GM18873 (cell line): Measurements from ENCODE around the gene SPTAN1.
"Not testable (repeated sequence)": the region's sequence is repeated elsewhere in the genome, so short reads cannot be mapped to it uniquely, and the experiment has no call there.

ENCODE experiments used
- ATAC-seq: cut with Tn5 transposase; IDR thresholded peaks from one replicate; pipeline ENCODE4 v1.9.1; 2021; ENCODE audit warnings: mild to moderate bottlenecking, moderate library complexity, moderate number of reproducible peaks; ENCODE audit not compliant: unreplicated experiment, low FRiP score

Gene SPTAN1

DNA sequence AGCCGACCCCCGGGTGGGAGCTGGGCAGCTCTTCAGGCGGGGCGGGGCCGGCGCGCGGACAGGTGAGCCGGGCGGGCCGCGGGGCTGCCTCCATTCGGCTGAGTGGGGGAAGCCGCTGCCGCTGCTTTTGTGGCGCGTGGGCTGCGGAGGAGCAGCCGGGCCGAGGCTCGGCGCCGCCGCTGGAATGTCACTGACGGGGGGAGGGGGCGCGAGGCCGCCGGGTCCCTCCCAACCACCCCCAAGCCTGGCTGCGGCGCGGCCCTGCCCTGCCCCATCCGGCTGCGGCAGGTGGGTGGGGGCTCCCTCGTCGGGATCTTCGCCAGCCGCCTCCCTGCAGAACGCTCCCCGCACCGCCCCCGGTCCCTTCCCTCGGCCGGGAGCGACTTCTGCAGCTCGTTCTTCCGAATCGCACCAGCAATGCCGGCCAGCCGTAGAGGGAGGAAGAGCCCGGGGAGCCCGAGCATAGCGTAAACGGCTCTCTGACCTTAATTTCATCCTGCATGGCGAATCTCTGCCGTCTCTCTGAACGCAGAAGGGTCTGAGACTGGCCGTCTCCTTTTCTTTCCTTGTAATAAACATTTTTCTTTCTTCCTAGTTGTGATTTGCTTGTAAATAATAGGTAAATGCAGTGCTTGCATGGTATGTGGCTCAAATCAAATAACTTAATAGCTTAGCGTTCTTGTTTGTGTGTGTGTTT is 505 bp downstream of the SPTAN1 start:
- ATAC-seq = peak; percentile 40

DNA sequence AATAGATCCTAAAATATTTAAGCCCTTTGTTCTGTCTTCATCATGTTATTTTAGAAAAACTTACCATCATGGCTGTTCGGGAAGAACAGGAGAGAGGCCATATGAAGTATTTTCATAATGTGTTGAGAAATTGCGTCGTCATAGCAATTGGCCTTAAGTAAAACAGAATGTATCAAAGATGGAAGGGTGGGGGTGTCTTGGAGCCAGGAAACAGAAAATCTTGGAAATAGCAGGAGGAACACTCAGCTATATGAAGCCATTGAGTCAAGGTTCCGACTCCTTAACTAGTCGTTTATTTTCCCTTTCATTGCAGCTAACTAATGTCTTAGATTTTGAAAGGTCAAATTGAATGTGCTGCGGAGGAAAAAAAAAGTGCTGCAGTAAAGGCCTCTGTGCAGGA is 1.3 kb downstream of the SPTAN1 start:
- ATAC-seq = no peak

DNA sequence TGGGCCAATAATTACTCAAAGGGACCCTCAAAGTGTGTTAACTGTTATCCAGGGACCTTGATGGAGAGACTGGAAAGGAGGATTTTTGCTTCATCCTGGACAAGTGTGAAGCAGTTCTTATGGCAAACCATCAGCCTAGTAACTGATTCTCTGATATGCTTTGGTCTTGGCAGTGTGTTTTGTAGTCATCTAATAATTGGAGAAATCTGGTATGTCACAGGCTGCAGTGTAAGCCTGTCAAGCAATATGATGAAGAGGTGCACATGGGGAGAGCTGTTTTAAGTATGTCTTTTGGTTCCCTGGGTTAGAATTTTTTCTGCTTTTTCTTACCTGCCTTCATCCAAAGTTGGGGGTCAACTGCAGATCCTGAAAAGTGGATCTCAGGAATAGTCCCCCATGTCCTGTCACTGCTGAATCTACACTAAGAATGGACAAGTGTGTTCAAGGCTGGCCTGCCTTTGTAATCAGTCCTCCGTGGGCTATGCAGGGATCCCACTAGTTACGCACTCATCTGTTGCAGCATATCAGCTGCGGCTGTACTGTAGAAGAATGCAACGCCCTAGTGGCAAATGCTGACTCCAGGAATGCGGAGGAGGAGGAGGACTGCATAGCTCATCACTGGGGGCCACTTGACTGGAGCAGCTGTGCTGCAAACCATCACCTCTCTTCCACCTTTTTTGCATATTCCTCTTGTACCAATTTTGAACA is 1.9 kb downstream of the SPTAN1 start:
- ATAC-seq = no peak

DNA sequence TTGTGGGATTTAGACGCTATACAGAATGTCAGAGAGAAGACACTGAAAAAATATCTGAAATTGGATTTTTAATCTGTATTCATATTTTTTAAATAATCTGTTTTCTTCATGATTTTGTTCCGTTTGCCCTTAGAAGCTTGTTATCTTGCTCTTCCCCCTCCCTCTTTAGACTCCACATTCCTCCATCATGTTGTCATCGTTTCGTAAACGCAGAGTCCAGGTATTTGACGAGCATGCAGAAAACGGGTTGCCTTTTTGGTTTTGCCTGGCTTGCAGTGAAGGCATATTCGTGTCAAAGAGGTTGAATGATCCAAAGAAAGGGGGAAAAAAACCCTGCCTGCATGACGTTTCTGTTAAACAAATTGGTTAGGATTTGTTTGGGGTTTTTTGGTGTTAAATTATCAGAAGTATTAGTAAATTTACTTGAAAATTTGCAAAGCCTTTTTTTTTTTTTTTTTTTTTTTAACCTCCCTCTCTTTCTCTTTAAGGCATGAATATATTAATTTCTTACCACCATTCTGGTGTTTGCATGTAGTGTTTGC is 2.9 kb downstream of the SPTAN1 start:
- no peak for ATAC-seq

DNA sequence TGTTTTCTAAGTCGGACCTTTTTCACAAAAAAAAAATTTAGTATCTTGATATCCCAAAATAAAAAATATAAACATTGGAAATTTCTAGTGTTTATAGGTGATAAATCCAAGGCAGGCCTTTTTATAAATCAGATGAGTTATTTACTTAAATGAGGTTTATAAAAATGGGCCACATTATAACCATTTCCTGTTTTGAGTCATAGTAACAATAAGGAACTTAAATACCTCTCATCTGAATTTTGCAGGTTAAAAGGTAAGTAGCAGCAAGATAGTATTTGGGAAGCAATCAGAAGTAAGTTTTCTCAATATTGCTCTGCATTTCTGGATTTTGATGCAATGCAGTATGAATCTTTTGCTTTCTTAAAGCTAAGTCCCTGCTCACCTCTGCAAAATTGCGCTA is 3.9 kb downstream of the SPTAN1 start:
- ATAC-seq = no peak

DNA sequence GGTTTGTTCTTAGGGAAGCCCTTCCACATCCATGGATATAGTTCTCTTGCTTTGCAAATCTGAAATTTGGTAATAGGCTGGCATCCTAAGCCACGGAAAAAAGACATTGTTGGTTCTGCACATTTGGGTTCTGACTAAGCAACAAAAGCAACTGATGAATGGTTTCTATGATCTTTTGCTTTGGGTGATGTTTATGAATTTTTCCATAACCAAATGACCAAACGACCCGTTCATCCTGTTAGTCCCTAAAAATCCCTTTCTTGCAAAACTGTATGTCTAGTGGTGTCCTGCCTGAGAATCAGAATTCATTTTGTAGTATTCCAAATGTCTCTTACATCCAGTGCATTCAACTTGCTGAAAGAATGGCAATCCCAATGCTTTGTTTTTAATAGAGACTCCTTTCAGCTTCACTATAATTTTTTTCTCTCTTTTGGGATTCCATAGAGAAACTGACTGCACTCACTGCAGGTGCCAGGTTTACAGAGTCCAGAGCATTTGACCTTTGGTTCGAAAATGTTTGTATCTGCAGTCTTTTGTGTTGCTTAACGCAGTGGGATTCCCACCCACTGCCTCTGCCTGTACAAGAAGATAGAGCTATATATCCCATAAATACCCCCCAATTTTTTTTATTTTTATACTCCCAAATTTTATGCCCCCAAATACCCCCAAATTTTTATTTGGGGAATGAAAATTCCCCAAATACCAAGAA is 4.7 kb downstream of the SPTAN1 start:
- ATAC-seq = no peak

DNA sequence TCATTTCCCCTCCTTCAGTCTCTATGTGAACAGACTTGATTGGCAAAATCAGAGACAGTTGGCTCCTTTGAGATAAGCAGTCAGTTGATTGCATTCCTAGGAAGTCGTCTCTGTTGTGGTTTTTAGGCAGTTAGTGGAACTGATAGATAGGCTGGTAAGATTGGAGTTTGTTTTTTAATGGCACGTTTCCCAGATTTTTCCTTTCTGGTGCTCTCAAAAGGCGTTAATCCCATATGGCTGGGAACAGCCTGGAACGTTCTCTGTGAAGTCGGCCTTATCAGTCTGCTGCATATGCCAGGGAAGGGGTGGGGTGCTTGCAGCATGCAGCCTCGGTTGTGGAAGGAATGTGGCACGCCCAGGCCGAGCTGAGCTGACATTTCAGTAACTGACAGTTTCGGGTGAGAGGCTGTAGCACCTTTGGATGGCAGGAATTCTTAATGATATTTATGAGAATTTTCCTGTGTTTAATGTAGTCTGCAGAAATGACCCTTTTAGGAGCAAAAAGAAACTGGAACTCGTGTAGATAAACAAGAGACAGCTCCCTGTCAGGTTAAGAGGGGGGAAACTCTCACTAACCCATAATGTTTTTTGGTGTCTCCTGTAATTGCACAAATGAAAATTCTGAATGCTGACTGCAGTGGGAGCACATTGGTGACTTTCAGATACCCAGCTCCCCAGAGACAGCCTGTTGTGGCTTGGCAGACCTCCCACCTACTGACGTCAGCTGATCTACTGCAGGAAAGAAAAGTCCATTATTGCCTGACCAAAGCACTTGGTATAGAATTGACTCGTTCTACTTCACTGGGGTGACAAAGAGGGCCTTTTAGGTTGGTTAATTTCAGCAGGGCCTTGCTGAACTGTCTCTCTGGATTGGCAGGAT is 6.3 kb downstream of the SPTAN1 start:
- ATAC-seq = no peak

DNA sequence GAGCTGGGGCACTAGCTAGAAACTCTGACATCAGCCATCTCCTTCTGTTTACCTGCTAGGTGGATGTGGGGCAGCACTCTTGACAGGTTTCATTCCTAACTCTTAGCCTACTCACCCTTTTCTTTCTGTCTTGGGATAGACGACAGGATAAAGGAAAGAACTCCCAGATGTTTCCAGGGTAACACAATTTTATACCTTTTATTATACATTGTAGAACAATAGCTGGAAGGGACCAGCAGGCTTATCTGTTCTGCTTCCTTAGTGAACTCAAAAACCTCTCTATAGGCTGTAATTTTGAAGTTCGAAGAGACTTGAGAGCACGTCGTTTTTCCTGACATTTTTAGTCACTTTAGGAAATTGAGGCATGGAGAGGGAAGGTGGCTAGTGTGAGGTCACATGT is 13.2 kb downstream of the SPTAN1 start:
- no peak for ATAC-seq

DNA sequence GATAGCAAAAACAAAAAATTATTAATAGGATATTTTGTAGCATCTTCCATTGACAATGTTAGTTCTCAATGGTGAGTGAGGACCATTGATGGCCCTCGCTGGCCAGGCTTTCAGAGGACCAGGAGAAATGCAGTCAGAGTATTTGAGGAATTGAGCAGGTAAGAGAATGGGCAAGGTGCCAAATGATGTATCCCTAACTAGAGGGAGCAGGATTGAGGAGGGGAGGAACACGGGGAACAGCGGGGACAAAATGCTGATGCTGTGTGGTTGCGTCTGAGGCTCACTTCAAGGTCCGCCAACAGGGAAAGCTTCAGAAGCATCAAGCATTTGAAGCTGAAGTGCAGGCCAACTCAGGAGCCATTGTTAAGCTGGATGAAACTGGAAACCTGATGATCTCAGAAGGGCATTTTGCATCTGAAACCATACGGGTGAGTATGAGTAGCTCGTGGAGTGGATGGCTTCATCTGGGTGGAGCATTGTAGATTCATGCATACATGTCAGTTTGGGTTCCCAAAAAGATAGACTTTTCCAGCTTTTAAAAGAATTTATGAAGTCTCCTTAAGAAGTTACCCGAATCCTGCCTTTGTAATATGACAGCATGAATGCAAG is 16.2 kb downstream of the SPTAN1 start:
- no peak for ATAC-seq

DNA sequence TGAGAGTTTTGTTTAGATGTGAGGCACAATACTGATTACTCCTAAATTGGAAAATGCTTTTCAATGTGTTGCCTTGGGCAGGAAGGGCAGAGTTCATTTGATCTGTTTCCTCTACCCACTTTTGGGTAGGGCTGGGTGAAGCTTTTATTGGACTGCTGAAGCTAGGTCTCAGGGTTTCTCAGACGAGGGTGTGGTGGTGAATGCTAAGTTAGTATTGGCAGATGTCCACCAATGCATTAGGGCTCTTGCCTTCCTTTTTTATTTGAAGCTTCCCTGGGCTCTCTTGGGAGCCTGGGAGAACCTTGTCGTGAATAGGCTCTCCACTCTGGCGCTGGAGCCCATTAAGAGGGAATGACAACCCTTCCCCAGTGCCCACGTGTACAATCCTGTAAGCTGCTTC is 23.1 kb downstream of the SPTAN1 start:
- ATAC-seq = no peak

DNA sequence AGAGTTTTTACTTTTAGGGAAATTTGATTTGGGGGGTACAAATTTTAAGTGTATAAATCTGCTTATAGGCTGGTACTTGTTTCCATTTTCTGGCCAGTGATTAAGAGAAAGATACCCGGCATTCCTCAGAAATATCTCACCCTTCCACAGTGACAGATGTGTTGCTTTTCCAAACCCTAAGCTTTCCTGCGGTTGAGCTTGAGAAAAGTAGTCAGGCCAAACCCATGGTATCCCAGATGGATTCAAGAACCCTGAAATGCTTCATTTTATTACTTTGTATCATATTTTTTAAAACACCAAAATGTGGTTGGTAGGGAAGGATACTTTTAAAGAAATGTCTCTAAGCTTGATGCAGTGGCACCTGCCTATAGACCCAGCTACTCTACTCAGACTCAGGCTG is 23.5 kb downstream of the SPTAN1 start:
- no peak for ATAC-seq

DNA sequence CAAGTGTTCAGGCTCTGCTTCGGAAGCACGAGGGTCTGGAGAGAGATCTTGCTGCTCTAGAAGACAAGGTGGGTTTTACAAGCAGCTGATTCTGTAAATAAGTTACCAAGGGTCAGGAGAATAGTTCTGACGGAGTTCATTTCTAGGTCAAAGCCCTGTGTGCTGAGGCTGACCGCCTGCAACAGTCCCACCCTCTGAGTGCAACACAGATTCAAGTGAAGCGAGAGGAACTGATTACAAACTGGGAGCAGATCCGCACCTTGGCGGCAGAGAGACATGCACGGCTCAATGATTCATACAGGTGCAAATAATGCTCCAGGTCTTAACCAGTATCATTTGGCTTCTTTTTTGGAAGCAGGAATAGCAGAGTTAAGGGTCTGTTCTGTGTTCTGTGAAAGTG is 24.8 kb downstream of the SPTAN1 start:
- no peak for ATAC-seq

DNA sequence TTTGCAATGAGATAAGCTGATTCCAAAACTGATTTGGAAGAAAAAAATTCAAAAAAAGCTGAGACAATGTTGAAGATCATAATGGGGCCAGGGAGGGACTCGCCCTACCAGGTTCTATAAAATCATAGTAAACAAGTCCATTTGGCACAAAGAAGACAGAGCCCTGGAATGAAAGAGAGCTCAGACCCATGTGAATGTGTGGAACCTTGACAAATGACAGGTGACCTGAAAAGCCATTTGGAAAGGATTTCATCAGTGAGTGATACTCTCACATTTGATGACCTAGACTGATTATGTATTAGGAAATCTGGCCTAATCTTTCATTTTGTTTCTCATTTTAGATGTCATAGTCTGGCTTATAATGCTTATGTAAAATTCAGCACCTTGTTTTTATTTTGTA is 26.8 kb downstream of the SPTAN1 start:
- no peak for ATAC-seq

DNA sequence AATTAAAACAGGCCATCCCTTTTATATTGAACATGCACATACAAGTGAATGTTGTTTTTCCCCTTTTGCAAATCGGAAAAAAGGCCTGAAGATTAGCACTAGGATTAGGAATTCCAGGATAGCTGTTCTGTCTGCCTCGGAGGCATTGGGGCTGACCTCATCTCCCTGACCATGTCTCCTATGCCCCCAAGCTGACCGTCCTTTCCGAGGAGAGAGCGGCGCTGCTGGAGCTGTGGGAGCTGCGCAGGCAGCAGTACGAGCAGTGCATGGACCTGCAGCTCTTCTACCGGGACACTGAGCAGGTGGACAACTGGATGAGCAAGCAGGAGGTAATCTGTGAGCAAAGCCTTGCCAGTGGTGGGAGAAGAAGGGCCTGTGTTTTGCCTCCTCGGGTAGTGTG is 28.3 kb downstream of the SPTAN1 start:
- ATAC-seq = no peak

DNA sequence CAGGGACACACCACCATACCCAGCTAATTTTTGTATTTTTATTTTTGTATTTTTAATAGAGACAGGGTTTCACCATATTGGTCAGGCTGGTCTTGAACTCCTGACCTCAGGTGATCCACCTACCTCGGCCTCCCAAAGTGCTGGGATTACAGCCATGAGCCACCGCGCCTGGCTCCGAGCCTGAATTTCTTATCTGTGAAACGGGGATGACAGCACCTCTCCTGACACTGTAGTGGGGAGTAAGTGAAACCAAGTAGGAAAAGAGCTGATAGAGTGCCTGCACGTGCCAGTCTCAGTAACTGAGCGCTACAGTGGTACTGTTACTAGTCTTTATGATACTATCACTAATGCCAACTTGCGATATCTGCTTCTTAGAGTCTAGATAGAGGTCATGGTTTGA is 32.8 kb downstream of the SPTAN1 start:
- not testable (repeated sequence) for ATAC-seq

DNA sequence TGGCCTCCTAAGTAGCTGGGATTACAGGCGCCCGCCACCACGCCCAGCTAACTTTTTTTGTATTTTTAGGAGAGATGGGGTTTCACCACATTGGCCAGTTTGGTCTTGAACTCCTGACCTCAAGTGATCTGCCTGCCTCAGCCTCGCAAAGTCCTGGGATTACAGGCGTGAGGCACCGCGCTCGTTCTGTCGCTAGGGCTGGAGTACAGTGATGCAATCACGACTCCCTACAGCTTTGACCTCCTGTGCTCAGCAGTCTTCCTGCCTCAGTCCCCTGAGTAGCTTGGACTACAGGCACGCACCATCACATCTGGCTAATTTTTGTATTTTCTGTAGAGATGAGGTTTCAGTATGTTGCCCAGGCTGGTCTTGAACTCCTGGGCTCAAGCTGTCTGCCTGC is 34.5 kb downstream of the SPTAN1 start:
- not testable (repeated sequence) for ATAC-seq

DNA sequence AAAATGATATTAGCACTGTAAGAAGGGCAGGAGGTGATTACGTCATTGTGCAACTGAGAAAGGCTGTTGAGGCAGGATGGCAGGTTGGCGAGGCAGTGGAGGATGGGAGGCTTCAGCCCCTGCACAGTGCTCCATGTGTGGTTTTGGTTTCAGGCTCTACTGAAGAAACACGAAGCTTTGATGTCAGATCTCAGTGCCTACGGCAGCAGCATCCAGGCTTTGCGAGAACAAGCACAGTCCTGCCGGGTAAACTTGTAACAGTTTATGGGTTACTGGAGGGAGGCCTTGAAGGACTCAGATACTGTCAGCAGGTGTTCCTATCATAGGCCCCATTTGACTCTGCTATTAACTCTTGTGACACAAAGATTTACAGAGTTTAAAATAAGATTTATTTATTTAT is 35.1 kb downstream of the SPTAN1 start:
- no peak for ATAC-seq

DNA sequence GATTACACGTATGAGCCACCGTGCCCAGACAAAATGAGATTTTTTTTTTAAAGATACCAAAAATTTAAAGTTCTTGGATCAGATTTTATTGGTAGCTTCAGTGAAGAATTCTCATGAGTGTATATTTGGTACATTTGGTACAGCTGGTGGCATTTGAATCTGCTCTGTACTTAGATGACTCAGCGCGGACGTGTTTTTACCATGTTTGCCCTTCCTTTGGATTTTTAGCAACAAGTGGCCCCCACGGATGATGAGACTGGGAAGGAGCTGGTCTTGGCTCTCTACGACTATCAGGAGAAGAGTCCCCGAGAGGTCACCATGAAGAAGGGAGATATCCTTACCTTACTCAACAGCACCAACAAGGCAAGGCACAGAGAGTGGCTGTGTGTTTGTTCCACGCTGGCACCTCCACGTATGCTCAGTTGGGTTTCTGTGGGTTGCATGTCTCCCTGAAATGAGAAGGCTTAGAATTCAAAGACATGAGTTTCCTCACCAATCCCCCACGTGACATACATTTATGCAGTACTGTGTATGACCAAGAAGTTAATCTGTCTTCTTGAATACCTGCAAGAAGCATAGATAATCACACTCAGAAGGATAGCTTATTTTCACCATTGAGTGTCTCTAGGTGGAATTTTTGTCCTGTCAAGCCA is 36.3 kb downstream of the SPTAN1 start:
- no peak for ATAC-seq

DNA sequence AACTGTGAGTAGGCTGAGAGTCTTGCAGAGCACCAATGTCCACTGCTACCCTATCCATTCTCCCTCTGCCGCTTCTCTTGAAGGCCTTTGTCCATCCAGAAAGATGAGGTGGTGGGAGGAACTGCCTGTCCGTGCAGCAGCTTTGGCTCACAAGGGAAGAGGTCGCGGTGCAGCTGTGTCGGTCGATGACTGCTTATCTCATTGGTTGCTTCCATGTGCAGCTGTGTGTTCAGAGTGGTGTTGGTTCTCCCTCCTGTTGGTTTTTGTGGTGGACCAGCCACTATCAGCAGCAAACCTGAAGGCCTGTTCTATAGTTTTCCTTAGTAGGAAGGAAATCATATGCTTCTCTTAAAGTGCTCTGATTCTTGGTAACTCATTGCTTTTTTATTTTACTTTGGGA is 40.7 kb downstream of the SPTAN1 start:
- ATAC-seq = no peak

DNA sequence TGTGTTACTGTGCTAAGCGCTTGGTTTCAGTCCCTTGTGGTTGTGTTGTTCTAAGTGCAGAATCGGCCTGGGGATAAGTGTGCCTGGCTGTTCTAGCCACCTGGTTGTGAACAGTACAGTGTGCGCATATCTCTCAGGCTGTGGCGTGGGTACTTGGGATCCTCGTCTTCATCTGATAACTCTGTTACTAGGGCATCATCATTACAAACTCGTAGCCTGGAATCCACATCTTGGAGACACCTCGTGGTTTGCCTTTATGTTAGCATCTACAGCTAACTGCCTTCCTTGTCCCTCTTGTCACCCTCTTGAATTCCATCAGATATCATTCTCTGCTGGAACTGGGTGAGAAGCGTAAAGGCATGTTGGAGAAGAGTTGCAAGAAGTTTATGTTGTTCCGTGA is 41.5 kb downstream of the SPTAN1 start:
- no peak for ATAC-seq
